Neural cell (in vitro differentiated cells): ENCODE results near the gene NRP1. TPM values are rescaled to one million over a fixed set of nuclear protein-coding genes. Genes with fewer than 3 reads are reported as not detected.

Experiments used
- H2AFZ ChIP-seq: fragments of 200-600, 300-800 bp; sonication (generic), shearing (Covaris generic); 2 replicates; pipeline ENCODE4 v1.6.0; 2014; ENCODE audit warnings: low read depth, mild to moderate bottlenecking, antibody characterized with exemption, low read length, moderate library complexity
- H3F3A ChIP-seq: fragments of 200-600 bp; shearing (Covaris generic); 2 replicates; pipeline ENCODE4 v1.6.1; 2016; ENCODE audit warnings: mild to moderate bottlenecking, moderate library complexity, mixed read lengths, antibody characterized with exemption, low read length; ENCODE audit not compliant: insufficient read depth, poor library complexity, severe bottlenecking
- H3K27ac ChIP-seq: fragments of 200-600, 300-800 bp; sonication (generic), shearing (Covaris generic); 2 replicates; pipeline ENCODE4 v1.5.1; 2014; ENCODE audit warnings: mild to moderate bottlenecking, low read length, moderate library complexity
- H3K27me3 ChIP-seq: fragments of 300-800, 200-600 bp; sonication (generic), shearing (Covaris generic); 2 replicates; pipeline ENCODE4 v1.6.0; 2014; ENCODE audit warnings: mild to moderate bottlenecking, low read depth, low read length, moderate library complexity; ENCODE audit not compliant: insufficient read depth
- H3K36me3 ChIP-seq: fragments of 300-800, 200-600 bp; sonication (generic), shearing (Covaris generic); 2 replicates; pipeline ENCODE4 v1.5.1; 2014; ENCODE audit warnings: mild to moderate bottlenecking, antibody characterized with exemption, low read length, moderate library complexity; ENCODE audit not compliant: insufficient read depth
- H3K4me2 ChIP-seq: fragments of 300-800, 200-600 bp; sonication (generic), shearing (Covaris generic); 2 replicates; pipeline ENCODE4 v1.6.0; 2014; ENCODE audit warnings: mild to moderate bottlenecking, low read length
- H3K4me3 ChIP-seq: fragments of 300-800, 200-600 bp; sonication (generic), shearing (Covaris generic); 2 replicates; pipeline ENCODE4 v1.5.1; 2014; ENCODE audit warnings: mild to moderate bottlenecking, low read length, moderate library complexity
- H3K79me2 ChIP-seq: fragments of 200-600 bp; shearing (Covaris generic); replicated peaks from 2 replicates; pipeline ENCODE4 v1.6.0; 2014; ENCODE audit warnings: mild to moderate bottlenecking, low read length, moderate library complexity; ENCODE audit not compliant: insufficient read depth
- H3K9ac ChIP-seq: fragments of 300-800, 200-600 bp; sonication (generic), shearing (Covaris generic); 2 replicates; pipeline ENCODE4 v1.6.1; 2016; ENCODE audit warnings: mild to moderate bottlenecking, low read length, mixed read lengths
- H3K9me2 ChIP-seq: fragments of 200-600 bp; shearing (Covaris generic); 2 replicates; pipeline ENCODE4 v1.6.1; 2016; ENCODE audit warnings: mild to moderate bottlenecking, low read length, mixed read lengths; ENCODE audit not compliant: insufficient read depth
- H3K9me3 ChIP-seq: fragments of 200-600, 300-800 bp; sonication (generic), shearing (Covaris generic); 2 replicates; pipeline ENCODE4 v1.6.1; 2016; ENCODE audit warnings: mild to moderate bottlenecking, mixed run types, low read length, moderate library complexity, mixed read lengths
- H4K20me1 ChIP-seq: fragments of 200-600 bp; shearing (Covaris generic); 2 replicates; pipeline ENCODE4 v1.6.1; 2016; ENCODE audit warnings: mild to moderate bottlenecking, mixed run types; ENCODE audit not compliant: insufficient read depth
- CTCF ChIP-seq: fragments of 450-650 bp; IDR thresholded peaks from 2 replicates; pipeline ENCODE4 v1.5.1; 2014; ENCODE audit warnings: antibody characterized with exemption, mild to moderate bottlenecking, moderate library complexity; ENCODE audit not compliant: poor library complexity, severe bottlenecking
- EP300 ChIP-seq: fragments of 450-650 bp; conservative IDR thresholded peaks from 2 replicates; pipeline ENCODE4 v1.6.1; 2014; ENCODE audit warnings: antibody characterized with exemption, mild to moderate bottlenecking, moderate library complexity; ENCODE audit not compliant: poor library complexity, severe bottlenecking
- EZH2 ChIP-seq: fragments of 200-600, 300-800 bp; shearing (Covaris generic), sonication (generic); IDR thresholded peaks from 2 replicates; pipeline ENCODE4 v1.6.1; 2014; ENCODE audit warnings: antibody characterized with exemption, low read length, borderline replicate concordance, mild to moderate bottlenecking; ENCODE audit not compliant: insufficient read depth, poor library complexity, severe bottlenecking
- MXI1 ChIP-seq: fragments of 450-650 bp; conservative IDR thresholded peaks from 2 replicates; pipeline ENCODE4 v1.6.1; 2014; ENCODE audit warnings: antibody characterized with exemption, mild to moderate bottlenecking; ENCODE audit not compliant: poor library complexity, severe bottlenecking
- POLR2AphosphoS5 ChIP-seq: IDR thresholded peaks from 2 replicates; pipeline ENCODE4 v1.6.1; 2012
- RAD21 ChIP-seq: fragments of 450-650 bp; conservative IDR thresholded peaks from 2 replicates; pipeline ENCODE4 v1.6.1; 2014; ENCODE audit warnings: antibody characterized with exemption, mild to moderate bottlenecking, moderate library complexity
- REST ChIP-seq: IDR thresholded peaks from 2 replicates; pipeline ENCODE4 v1.6.1; 2012; ENCODE audit warnings: borderline replicate concordance
- SMC3 ChIP-seq: fragments of 450-650 bp; conservative IDR thresholded peaks from 2 replicates; pipeline ENCODE4 v1.6.1; 2014; ENCODE audit warnings: antibody characterized with exemption, mild to moderate bottlenecking, moderate library complexity; ENCODE audit not compliant: poor library complexity
- TAF1 ChIP-seq: IDR thresholded peaks from 2 replicates; pipeline ENCODE4 v1.6.1; 2012; ENCODE audit warnings: low read depth
- polyA plus RNA-seq: library from polyadenylated mRNA; depleted of rRNA; stranded (reverse); fragments of >200 nt; gene quantifications from 2 replicates; pipeline ENCODE4 v1.2.3, GENCODE V29; 2014

Gene NRP1
- polyA plus RNA-seq, 1 donor from 2014 or later = 23.2 TPM

- no peak overlapping the region for H2AFZ ChIP-seq
- no peak overlapping the region for H3K4me2 ChIP-seq
- H3K27ac ChIP-seq = no peak overlapping the region
Measured at GRCh38 chr10:33302208-33302829, 32.1 kb downstream of the NRP1 start.

More at GRCh38 chr10:33302208-33302829, 32.1 kb downstream of the NRP1 start:
- H4K20me1 ChIP-seq = no peaks in the 10 kb centered on the region
- H3K9me3 ChIP-seq = no peaks in the 10 kb centered on the region
- H3K9ac ChIP-seq = no peak overlapping the region
- H3K4me3 ChIP-seq = no peak overlapping the region
- H3K9me2 ChIP-seq = no peaks in the 10 kb centered on the region
- H3F3A ChIP-seq = no peaks in the 10 kb centered on the region
- peaks cover 14% of the 10 kb centered on the region for H3K79me2 ChIP-seq
- no peaks in the 10 kb centered on the region for H3K27me3 ChIP-seq
- no peaks in the 10 kb centered on the region for H3K36me3 ChIP-seq
- TF ChIP-seq POLR2AphosphoS5 (no peak), EZH2 (no peak), TAF1 (no peak), RAD21 (no peak), EP300 (no peak), CTCF (no peak), MXI1 (no peak), SMC3 (no peak), REST (no peak)
